Sigmoid colon (tissue), 7 donors: ENCODE measurements around the gene NR6A1. TPM values are rescaled to one million over a fixed set of nuclear protein-coding genes. Genes with fewer than 3 reads are reported as not detected.

Experiments used
- DNase-seq: peaks from one replicate; pipeline ENCODE4 v3.0.0-alpha.2; 2019
- H3K27ac ChIP-seq, 4 donors: fragments of 200-600 bp; sonication (generic); one replicate each; pipeline ENCODE4 v1.5.1; 2016 to 2019; ENCODE audit warnings: mild to moderate bottlenecking in 1 of 4
- H3K27me3 ChIP-seq, 3 donors: fragments of 200-600 bp; sonication (generic); one replicate each; pipeline ENCODE4 v1.5.1; 2019; ENCODE audit warnings: mild to moderate bottlenecking in 1 of 3
- H3K36me3 ChIP-seq, 4 donors: fragments of 200-600 bp; sonication (generic); one replicate each; pipeline ENCODE4 v1.5.1; 2016 to 2019
- H3K4me1 ChIP-seq, 4 donors: fragments of 200-600 bp; sonication (generic); one replicate each; pipeline ENCODE4 v1.5.1; 2017 to 2019
- H3K4me3 ChIP-seq, 4 donors: fragments of 200-600 bp; sonication (generic); one replicate each; pipeline ENCODE4 v1.5.1; 2017 to 2019; ENCODE audit warnings: mild to moderate bottlenecking in 2 of 4, moderate library complexity in 1 of 4
- H3K9me3 ChIP-seq, 4 donors: fragments of 200-600 bp in 3 of 4; sonication (generic) in 3 of 4; one replicate each; pipeline versions ENCODE4 v1.5.1 to v1.6.1; 2013 to 2019
- CTCF ChIP-seq, 4 experiments: fragments of 450-650 bp in 3 of 4; fragments of 200-600 bp in 1 of 4; IDR thresholded peaks; one replicate each; pipeline ENCODE4 v1.5.1; 2016 to 2019; ENCODE audit warnings: antibody characterized with exemption in 4 of 4, mild to moderate bottlenecking in 3 of 4, moderate library complexity in 2 of 4
- EP300 ChIP-seq, 4 donors: sonication (generic); formaldehyde crosslinking; IDR thresholded peaks; one replicate each; pipeline ENCODE4 v1.6.1; 2017; ENCODE audit warnings: antibody characterized with exemption in 4 of 4
- POLR2A ChIP-seq, 2 donors: fragments of 450-650 bp; IDR thresholded peaks; one replicate each; pipeline ENCODE4 v1.6.1; 2016; ENCODE audit warnings: antibody characterized with exemption in 2 of 2, mild to moderate bottlenecking in 2 of 2, moderate library complexity in 2 of 2
- POLR2AphosphoS5 ChIP-seq, 4 donors: sonication (generic); formaldehyde crosslinking; IDR thresholded peaks; one replicate each; pipeline ENCODE4 v1.6.1; 2017; ENCODE audit warnings: antibody characterized with exemption in 4 of 4
- WGBS, 2 donors: extraction: QIAGEN DNeasy Blood & Tissue Kit; methylation state at CpG; one replicate each; pipeline ENCODE4 v1.1.7; 2013; 5-methylcytosine and 5-hydroxymethylcytosine counted together
- intact Hi-C: fragments of 100-400 bp; cut with DNase I; formaldehyde crosslinking; loops from one replicate; pipeline ENCODE4 v1.15.1; 2023
- polyA plus RNA-seq, 3 donors: library from polyadenylated mRNA; stranded (reverse); fragments of 200-250 nt; gene quantifications; one replicate each; pipeline ENCODE4 v1.2.3, GENCODE V29; 2013
- total RNA-seq, 4 donors: library from RNA; depleted of rRNA; stranded (reverse); fragments of >200 nt; gene quantifications; one replicate each; pipeline ENCODE4 v1.1.0, GENCODE V29; 2016
- donor health status: healthy with polysubstance abuse.
- donor health status: Bipolar disorder and iron deficiency.
- donor health status: healthy.

NR6A1 gene
- total and polyA plus RNA-seq, 7 donors, result 0.60 to 3.0 (median 1.8) TPM

GRCh38 chr9:124721109-124721906, 49.8 kb downstream of the NR6A1 start:
- TF ChIP-seq EP300 (IDR thresholded peaks at IDR 0.05) (no peak), POLR2AphosphoS5 (IDR thresholded peaks at IDR 0.05) (no peak), CTCF (IDR thresholded peaks at IDR 0.05) (no peak), POLR2A (IDR thresholded peaks at IDR 0.05) (no peak)
- Histone ChIP-seq H3K36me3 (no peaks in the 10 kb centered on the region), H3K27me3 (no peaks in the 10 kb centered on the region), H3K27ac (no peak overlapping the region), H3K9me3 (no peaks in the 10 kb centered on the region), H3K4me3 (no peak overlapping the region), H3K4me1 (peaks cover 0 to 4% (median 2%) of the 10 kb centered on the region in 4 donors)
- intact Hi-C loops, result no loop called here
- 35 to 64% methylated on average over 5 of the region's 5 CpGs for WGBS, 2 donors
- DNase-seq, result no peak

GRCh38 chr9:124720429-124721108, 50.5 kb downstream of the NR6A1 start:
- TF ChIP-seq CTCF (IDR thresholded peaks at IDR 0.05) (no peak), POLR2AphosphoS5 (IDR thresholded peaks at IDR 0.05) (no peak), EP300 (IDR thresholded peaks at IDR 0.05) (no peak), POLR2A (IDR thresholded peaks at IDR 0.05) (no peak)
- H3K4me3 ChIP-seq, result no peak overlapping the region
- no peak for DNase-seq
- intact Hi-C loops, result no loop called here
- no peak overlapping the region for H3K27ac ChIP-seq
- H3K4me1 ChIP-seq, result peaks cover 0 to 4% (median 2%) of the 10 kb centered on the region in 4 donors
- no peaks in the 10 kb centered on the region for H3K27me3 ChIP-seq
- no peaks in the 10 kb centered on the region for H3K9me3 ChIP-seq
- 31 to 69% methylated on average over 3 of the region's 3 CpGs for WGBS, 2 donors
- no peaks in the 10 kb centered on the region for H3K36me3 ChIP-seq

DNA sequence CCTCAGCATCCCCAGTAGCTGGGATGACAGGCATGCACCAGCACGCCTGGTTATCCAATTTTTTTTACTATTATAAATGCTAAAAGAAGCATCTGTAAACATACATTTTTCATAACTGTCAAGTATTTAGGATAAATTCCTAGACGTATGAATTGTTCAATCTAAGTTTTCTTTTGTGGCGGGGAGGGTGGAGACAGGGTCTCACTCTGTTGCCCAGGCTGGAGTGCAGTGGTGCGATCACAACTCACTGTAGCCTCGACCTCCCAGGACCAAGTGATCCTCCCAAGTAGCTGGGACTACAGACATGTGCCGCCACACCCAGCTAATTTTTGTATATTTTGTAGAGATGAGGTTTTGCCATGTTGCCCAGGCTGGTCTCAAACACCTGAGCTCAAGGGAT, 52.2 kb downstream of the NR6A1 start:
- WGBS, 2 donors, result 90 to 92% methylated on average over 6 of the region's 6 CpGs
- Histone ChIP-seq H3K27me3 (no peaks in the 10 kb centered on the region), H3K4me3 (no peak overlapping the region), H3K9me3 (no peaks in the 10 kb centered on the region), H3K36me3 (no peaks in the 10 kb centered on the region), H3K4me1 (peaks cover 0 to 4% (median 0%) of the 10 kb centered on the region in 4 donors), H3K27ac (no peak overlapping the region)
- no peak for DNase-seq
- TF ChIP-seq CTCF (IDR thresholded peaks at IDR 0.05) (no peak), EP300 (IDR thresholded peaks at IDR 0.05) (no peak), POLR2A (IDR thresholded peaks at IDR 0.05) (no peak), POLR2AphosphoS5 (IDR thresholded peaks at IDR 0.05) (no peak)
- intact Hi-C loops, result no loop called here

GRCh38 chr9:124717597-124717996, 53.5 kb downstream of the NR6A1 start:
- no peak overlapping the region for H3K4me3 ChIP-seq
- H3K36me3 ChIP-seq, result no peaks in the 10 kb centered on the region
- 50 to 83% methylated on average over 2 of the region's 2 CpGs for WGBS, 2 donors
- H3K27me3 ChIP-seq, result no peaks in the 10 kb centered on the region
- no peak for DNase-seq
- no peaks in the 10 kb centered on the region for H3K9me3 ChIP-seq
- TF ChIP-seq EP300 (IDR thresholded peaks at IDR 0.05) (no peak), POLR2AphosphoS5 (IDR thresholded peaks at IDR 0.05) (no peak), CTCF (IDR thresholded peaks at IDR 0.05) (no peak), POLR2A (IDR thresholded peaks at IDR 0.05) (no peak)
- no peak overlapping the region for H3K27ac ChIP-seq
- peaks cover 0 to 4% (median 0%) of the 10 kb centered on the region in 4 donors for H3K4me1 ChIP-seq
- intact Hi-C loops, result no loop called here
